NT2/D1 (cell line): ENCODE data around the gene PGK2.

Experiments used
- DNase-seq: peaks from one replicate; pipeline ENCODE4 v3.0.0-alpha.2; 2011; ENCODE audit warnings: low read depth, low spot score
- H3K27me3 ChIP-seq: 2 replicates; pipeline ENCODE4 v1.6.0; 2011; ENCODE audit warnings: mild to moderate bottlenecking; ENCODE audit not compliant: insufficient read length, insufficient read depth
- H3K36me3 ChIP-seq: 2 replicates; pipeline ENCODE4 v1.6.1; 2011; ENCODE audit warnings: mild to moderate bottlenecking, low read length, mixed read lengths; ENCODE audit not compliant: insufficient read depth, insufficient read length
- H3K4me1 ChIP-seq: 2 replicates; pipeline ENCODE4 v1.5.1; 2011; ENCODE audit not compliant: insufficient read depth, insufficient read length
- H3K4me3 ChIP-seq: 2 replicates; pipeline ENCODE4 v1.5.1; 2011; ENCODE audit warnings: low read depth; ENCODE audit not compliant: insufficient read length
- H3K9ac ChIP-seq: 2 replicates; pipeline ENCODE4 v1.6.0; 2011; ENCODE audit warnings: low read depth; ENCODE audit not compliant: insufficient read length
- H3K9me3 ChIP-seq: 2 replicates; pipeline ENCODE4 v1.5.1; 2011; ENCODE audit warnings: mild to moderate bottlenecking, low read length; ENCODE audit not compliant: insufficient read depth
- SUZ12 ChIP-seq: IDR thresholded peaks from 2 replicates; pipeline ENCODE4 v1.6.1; 2011; ENCODE audit not compliant: insufficient read length, insufficient read depth; ENCODE audit errors: extremely low read depth
- YY1 ChIP-seq: IDR thresholded peaks from 2 replicates; pipeline ENCODE4 v1.6.1; 2011; ENCODE audit not compliant: insufficient read length, insufficient read depth
- ZNF274 ChIP-seq: IDR thresholded peaks from 2 replicates; pipeline ENCODE4 v1.6.1; 2011; ENCODE audit warnings: mild to moderate bottlenecking, low read depth, low read length

Gene PGK2

DNA sequence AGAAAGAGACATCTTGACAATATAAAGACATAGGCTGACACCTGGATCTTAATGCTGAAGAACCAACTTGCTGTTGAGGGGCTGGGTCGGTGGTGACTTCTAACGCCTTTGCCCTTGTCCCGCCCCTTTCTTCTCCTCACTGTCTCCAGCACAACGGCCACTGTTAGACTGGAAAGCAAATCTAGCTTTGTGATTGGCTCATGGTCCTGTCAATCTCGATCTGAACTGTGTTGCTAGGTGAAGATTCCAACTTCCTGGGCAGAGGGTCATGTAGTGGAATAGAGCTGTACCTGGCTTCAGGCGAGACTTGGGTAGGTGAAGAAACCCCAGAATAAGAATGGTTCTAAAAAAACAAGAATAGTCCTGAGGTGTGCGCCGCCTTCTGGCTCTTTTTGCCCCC is at the start of gene PGK2:
PGK2 (minus strand) TSS at position 110 of the 400 bp plus-strand sequence; CDS start at position 12, 98 bp downstream.
- peak; percentile 18 for DNase-seq
- H3K9me3 ChIP-seq, result no peaks in the 10 kb centered on the region

DNA sequence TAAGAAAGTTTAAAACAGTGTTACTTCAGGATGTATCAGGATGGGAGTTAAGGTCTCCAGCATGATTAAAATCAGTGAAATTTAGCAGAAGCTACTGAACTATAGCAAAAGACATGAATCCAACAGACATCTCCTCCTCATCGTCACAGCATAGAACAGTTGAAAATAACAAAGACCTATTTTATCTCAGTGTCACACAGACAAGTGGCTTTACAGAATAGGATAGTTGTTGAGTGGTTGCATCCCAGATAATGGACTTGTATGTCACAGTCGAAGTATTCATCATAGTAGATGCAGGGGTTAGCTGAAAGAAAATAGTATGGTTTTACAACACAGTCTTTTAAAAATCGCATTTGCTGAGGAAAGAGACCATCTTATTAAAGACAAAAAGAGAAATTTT is 48.1 kb upstream of the PGK2 start:
- DNase-seq, result no peak
- TF ChIP-seq YY1 (no peak), SUZ12 (no peak), ZNF274 (no peak)
- Histone ChIP-seq H3K36me3 (no peaks in the 10 kb centered on the region), H3K4me1 (no peaks in the 10 kb centered on the region), H3K4me3 (no peak overlapping the region), H3K9ac (no peak overlapping the region), H3K9me3 (no peaks in the 10 kb centered on the region), H3K27me3 (no peaks in the 10 kb centered on the region)

More for the DNA sequence above, at the start of gene PGK2:
- TF ChIP-seq YY1, result no peak
- no peak for TF ChIP-seq SUZ12
- no peak for TF ChIP-seq ZNF274
- H3K36me3 ChIP-seq, result no peaks in the 10 kb centered on the region
- H3K4me1 ChIP-seq, result no peaks in the 10 kb centered on the region
- H3K27me3 ChIP-seq, result no peaks in the 10 kb centered on the region
- H3K4me3 ChIP-seq, result no peak within 1 kb of the TSS
- no peak within 1 kb of the TSS for H3K9ac ChIP-seq

DNA sequence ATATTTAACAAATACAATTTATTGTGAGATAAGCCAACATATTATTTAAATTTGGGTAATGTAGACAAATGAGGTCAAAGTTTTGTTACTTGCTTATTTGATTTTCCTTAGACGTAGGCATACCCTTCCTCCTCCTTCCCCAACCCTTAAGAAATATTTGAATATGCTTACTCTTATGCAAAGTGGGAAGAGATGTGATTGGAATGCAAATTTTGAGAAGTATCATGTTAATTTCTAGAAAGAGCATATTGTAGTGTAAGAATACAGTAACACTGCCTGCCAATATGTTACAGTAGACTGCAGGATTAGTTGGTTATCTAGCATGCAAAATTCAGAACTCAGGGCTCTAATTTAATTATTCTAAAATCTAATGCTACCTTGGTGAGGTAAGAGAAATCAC is 46.3 kb upstream of the PGK2 start:
- Histone ChIP-seq H3K4me3 (no peak overlapping the region), H3K4me1 (no peaks in the 10 kb centered on the region), H3K9ac (no peak overlapping the region), H3K27me3 (no peaks in the 10 kb centered on the region), H3K9me3 (no peaks in the 10 kb centered on the region), H3K36me3 (no peaks in the 10 kb centered on the region)
- no peak for DNase-seq
- TF ChIP-seq ZNF274 (no peak), YY1 (no peak), SUZ12 (no peak)

DNA sequence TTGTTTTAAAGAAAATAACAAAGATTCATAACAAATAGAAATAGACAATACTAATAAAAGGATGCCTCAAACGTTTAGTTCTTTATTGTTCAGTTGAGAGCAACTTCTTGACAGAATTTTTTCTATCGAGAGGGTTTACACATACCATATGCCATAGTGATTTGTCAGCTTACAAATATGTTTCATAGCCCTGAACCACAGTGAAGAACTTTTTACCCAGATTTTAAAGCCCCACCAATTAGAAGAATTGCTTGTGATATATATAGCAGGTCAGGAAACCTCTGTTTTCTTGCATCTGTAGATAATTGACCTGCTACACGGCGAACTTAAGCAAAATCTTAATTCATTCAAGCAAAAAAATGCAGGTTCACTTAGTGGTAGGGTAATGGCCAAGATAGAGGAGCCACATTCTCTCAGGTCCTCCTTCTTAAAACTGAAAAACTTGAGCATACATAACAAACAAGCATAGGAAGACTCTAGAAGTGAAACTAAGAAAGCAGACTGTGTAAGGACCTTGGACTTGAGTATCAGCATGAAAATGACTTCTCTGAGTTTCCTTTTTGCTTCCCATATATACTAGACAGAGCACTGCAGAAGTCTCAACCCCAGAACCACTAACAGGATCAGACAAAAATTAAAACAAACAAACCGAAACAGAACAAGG is 39.8 kb upstream of the PGK2 start:
- Histone ChIP-seq H3K36me3 (no peaks in the 10 kb centered on the region), H3K27me3 (no peaks in the 10 kb centered on the region), H3K9me3 (no peaks in the 10 kb centered on the region), H3K9ac (no peak overlapping the region), H3K4me1 (no peaks in the 10 kb centered on the region), H3K4me3 (no peak overlapping the region)
- TF ChIP-seq SUZ12 (no peak), ZNF274 (no peak), YY1 (no peak)
- DNase-seq, result no peak

DNA sequence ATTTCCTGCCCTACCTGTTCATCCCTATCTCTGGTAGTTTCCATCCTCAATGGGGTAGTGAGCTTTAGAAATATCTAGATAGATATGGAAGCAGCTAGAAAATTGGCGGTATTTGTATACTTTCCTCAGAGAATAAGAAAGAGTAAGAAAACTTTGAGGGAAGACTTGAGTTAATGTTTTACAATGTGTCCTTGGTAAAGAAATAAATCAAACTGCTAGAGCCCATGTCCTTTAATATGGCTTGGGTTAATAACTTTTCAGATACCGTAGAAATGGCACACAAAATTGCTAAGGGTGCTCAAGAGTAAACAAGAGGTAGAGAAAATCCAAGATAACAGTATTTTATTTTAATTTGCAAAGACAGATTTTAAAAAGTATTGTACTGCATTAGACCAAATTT is 28.1 kb upstream of the PGK2 start:
- Histone ChIP-seq H3K9me3 (no peaks in the 10 kb centered on the region), H3K27me3 (no peaks in the 10 kb centered on the region), H3K4me1 (no peaks in the 10 kb centered on the region), H3K9ac (no peak overlapping the region), H3K4me3 (no peak overlapping the region), H3K36me3 (no peaks in the 10 kb centered on the region)
- TF ChIP-seq YY1 (no peak), SUZ12 (no peak), ZNF274 (no peak)
- no peak for DNase-seq

DNA sequence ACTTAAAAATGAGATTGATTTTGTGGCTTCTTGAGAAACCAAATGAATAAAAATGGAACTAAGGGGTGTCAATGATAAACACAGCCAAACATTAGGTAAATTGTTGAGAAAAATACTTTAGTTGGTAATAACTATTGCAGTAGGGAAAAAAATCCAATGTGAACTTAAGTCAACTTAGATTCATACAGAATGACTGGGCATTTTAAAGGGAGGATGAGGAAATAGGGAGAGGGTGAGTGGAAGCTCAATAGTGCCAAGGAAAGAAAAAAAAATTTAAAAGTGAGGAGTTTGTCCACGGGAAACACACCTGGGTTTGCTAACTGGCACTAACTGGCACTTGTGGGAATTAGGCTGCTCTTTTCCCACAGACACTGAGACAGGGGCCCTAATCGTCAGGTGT is 26.2 kb upstream of the PGK2 start:
- no peak for DNase-seq
- TF ChIP-seq YY1 (no peak), ZNF274 (no peak), SUZ12 (no peak)
- Histone ChIP-seq H3K4me1 (no peaks in the 10 kb centered on the region), H3K4me3 (no peak overlapping the region), H3K9ac (no peak overlapping the region), H3K36me3 (no peaks in the 10 kb centered on the region), H3K27me3 (no peaks in the 10 kb centered on the region), H3K9me3 (no peaks in the 10 kb centered on the region)

DNA sequence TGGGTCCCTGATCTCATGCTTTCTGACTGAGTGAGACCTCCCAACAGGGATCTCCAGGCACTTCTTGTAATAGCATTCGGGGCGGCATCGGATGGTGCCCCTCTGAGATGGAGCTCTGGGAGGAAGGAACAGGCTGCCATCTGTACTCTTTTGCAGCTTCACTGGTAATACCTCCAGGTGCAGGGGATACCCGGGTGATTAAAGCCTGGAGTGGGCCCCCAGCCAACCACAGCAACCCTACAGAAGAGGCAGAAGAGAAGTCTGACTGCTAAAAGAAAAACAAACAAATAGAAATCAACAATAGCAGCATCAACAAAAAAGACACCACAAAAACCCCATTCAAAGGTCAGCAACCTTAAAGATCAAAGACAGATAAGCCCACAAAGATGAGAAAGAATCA is 19.1 kb upstream of the PGK2 start:
- Histone ChIP-seq H3K9ac (no peak overlapping the region), H3K36me3 (no peaks in the 10 kb centered on the region), H3K4me3 (no peak overlapping the region), H3K4me1 (no peaks in the 10 kb centered on the region), H3K9me3 (no peaks in the 10 kb centered on the region), H3K27me3 (no peaks in the 10 kb centered on the region)
- DNase-seq, result no peak
- TF ChIP-seq SUZ12 (no peak), ZNF274 (no peak), YY1 (no peak)
